Mucosa of rectum (tissue), 2 donors: ENCODE data around the gene SEPTIN5.

ENCODE experiments used
- H3K27ac ChIP-seq, 2 donors: one replicate each; pipeline ENCODE4 v1.7.0; 2013; ENCODE audit warnings: inconsistent platforms in 2 of 2, low read depth in 2 of 2, low read length in 2 of 2
- H3K27me3 ChIP-seq, 2 donors: one replicate each; pipeline ENCODE4 v1.7.0; 2013; ENCODE audit warnings: low read length in 2 of 2; ENCODE audit not compliant: control insufficient read depth in 2 of 2, insufficient read depth in 2 of 2
- H3K36me3 ChIP-seq, 2 donors: one replicate each; pipeline ENCODE4 v1.7.0; 2013; ENCODE audit warnings: low read length in 2 of 2; ENCODE audit not compliant: control insufficient read depth in 2 of 2, insufficient read depth in 2 of 2
- H3K4me1 ChIP-seq, 2 donors: one replicate each; pipeline ENCODE4 v1.7.0; 2013; ENCODE audit warnings: low read length in 2 of 2, mild to moderate bottlenecking in 1 of 2; ENCODE audit not compliant: control insufficient read depth in 2 of 2, insufficient read depth in 2 of 2
- H3K4me3 ChIP-seq, 2 donors: one replicate each; pipeline ENCODE4 v1.7.0; 2013; ENCODE audit warnings: low read length in 2 of 2
- H3K9ac ChIP-seq, 2 donors: one replicate each; pipeline ENCODE4 v1.7.0; 2013; ENCODE audit warnings: low read length in 2 of 2, low read depth in 1 of 2, mild to moderate bottlenecking in 1 of 2
- H3K9me3 ChIP-seq, 2 donors: one replicate each; pipeline ENCODE4 v1.7.0; 2013; ENCODE audit warnings: low read length in 2 of 2; ENCODE audit not compliant: control insufficient read depth in 2 of 2
- donor health status: healthy.
- donor health status: Normal muscosa, but diverticular disease.

Gene SEPTIN5

DNA sequence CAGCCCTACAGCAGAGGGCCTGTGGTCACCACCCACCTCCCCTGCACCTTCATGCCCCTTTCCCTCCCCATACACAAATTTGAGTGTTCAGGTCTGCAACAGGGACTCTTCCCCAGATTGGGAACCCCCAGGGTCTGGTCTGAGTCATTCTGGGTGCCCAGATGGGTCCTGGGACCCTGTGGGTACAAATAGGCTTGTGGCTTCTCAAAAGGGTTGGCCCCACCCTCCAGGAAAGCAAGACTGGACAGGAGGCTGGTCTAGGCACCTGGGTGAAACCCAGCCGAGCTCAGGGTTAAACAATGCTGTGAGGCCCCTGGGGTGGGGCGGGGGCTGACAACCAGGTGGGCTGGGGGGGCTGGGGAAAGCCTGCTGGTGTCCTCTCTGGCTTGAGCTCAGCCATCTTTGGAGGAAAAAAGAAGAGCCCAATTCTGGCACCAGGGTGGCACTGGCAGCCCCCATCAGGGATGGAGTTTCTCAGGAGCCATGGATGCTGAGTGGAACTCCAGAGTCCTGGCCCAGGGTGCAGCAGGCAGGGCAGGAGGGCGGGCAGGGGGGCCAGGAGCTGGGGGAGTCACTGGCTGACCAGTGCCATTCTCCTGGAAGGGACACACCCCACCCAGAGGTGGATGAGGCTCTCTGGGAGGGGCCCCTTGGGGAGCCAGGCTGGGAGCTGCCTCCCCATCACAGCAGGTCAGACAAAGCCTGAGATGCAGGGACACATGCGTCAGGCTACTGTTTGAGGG lies 1.1 kb downstream of the SEPTIN5 start:
- no peaks in the 10 kb centered on the region for H3K9me3 ChIP-seq
- H3K27me3 ChIP-seq: peaks cover 19 to 43% of the 10 kb centered on the region in 2 donors
- no peak overlapping the region for H3K9ac ChIP-seq
- H3K4me3 ChIP-seq: peak overlapping the region in 1 of 2 donors; percentile 24
- no peaks in the 10 kb centered on the region for H3K36me3 ChIP-seq
- peaks cover 8 to 11% of the 10 kb centered on the region in 2 donors for H3K4me1 ChIP-seq
- no peak overlapping the region for H3K27ac ChIP-seq

DNA sequence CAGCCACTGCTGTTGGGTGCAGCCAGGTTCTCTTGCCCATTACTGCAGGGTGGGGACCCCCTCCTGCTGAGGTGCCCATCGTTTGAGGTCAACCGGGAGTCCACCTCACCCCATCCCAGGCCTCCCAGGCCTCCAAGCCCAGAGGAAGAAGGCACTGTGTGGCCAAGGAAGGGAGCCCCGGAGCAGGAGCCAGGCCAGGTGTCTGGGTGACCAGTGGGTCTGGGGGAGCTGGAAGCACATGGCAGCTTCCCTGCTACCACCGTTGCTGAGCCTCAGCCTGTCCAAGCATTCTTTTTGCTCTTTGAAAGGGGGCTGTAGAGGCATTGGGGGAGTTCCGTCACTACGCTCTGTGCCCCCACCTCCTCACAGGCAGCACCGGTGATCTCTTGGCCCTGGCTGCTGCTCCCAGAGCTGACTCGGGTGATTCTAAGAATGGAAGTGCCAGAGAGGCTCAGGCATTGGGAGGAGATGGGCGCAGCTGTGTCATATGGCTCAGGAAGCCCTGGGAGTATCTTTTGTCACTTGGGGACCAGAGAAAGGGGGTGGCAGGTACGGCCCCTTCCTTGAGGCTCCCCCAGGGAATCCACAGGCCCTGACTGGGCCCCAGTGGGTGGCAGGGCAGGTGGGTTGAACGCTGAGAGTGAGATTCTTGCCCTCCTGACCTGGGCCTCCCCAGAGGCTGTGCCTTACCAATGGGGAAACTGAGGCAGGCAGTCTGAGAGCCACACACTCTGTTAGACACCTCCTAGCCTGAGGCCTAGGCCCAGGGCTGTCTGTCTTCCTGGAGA lies 1.9 kb downstream of the SEPTIN5 start:
- Histone ChIP-seq H3K27me3 (peaks cover 24 to 50% of the 10 kb centered on the region in 2 donors), H3K9ac (no peak overlapping the region), H3K9me3 (no peaks in the 10 kb centered on the region), H3K4me3 (no peak overlapping the region), H3K27ac (no peak overlapping the region), H3K4me1 (peaks cover 8 to 11% of the 10 kb centered on the region in 2 donors), H3K36me3 (no peaks in the 10 kb centered on the region)

DNA sequence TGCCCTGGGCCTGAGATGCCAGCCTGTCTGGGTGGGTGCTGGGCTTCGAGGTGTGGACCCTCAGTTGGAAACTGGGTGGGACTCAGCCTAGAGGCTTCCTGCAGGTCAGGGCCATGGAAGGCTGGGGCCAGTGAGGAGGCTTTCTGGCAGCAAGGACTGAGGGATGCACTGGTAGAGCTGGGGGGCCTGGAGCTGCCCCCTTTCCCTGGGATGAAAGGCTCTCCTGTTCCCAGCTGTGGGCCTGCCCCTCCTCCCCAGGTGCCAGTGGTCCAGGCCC lies 2.5 kb downstream of the SEPTIN5 start:
- Histone ChIP-seq H3K4me1 (peaks cover 8 to 11% of the 10 kb centered on the region in 2 donors), H3K4me3 (no peak overlapping the region), H3K9ac (no peak overlapping the region), H3K27me3 (peaks cover 30 to 55% of the 10 kb centered on the region in 2 donors), H3K9me3 (no peaks in the 10 kb centered on the region), H3K27ac (no peak overlapping the region), H3K36me3 (no peaks in the 10 kb centered on the region)

DNA sequence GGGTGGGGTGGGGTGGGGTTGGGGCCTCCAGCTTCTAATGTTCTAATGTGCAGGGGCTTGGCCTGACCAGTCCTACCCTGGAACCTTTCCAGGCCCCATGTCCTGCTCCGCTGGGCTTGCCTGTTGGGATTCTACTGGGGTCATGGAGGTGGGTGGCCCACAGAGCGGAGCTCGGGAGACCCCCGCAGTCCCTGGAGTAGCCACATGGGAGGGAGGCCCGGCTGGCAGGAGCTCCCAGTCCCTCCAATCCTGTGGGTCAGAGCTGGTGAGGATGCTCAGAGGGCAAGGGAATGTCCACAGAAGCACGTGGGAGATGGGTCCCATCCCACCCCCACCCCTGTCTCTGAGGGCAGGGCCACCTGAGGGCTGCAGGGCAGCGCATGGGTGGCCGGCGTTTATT lies 2.9 kb downstream of the SEPTIN5 start:
- H3K36me3 ChIP-seq: no peaks in the 10 kb centered on the region
- peaks cover 8 to 11% of the 10 kb centered on the region in 2 donors for H3K4me1 ChIP-seq
- no peaks in the 10 kb centered on the region for H3K9me3 ChIP-seq
- no peak overlapping the region for H3K27ac ChIP-seq
- H3K27me3 ChIP-seq: peaks cover 30 to 56% of the 10 kb centered on the region in 2 donors
- no peak overlapping the region for H3K9ac ChIP-seq
- no peak overlapping the region for H3K4me3 ChIP-seq

DNA sequence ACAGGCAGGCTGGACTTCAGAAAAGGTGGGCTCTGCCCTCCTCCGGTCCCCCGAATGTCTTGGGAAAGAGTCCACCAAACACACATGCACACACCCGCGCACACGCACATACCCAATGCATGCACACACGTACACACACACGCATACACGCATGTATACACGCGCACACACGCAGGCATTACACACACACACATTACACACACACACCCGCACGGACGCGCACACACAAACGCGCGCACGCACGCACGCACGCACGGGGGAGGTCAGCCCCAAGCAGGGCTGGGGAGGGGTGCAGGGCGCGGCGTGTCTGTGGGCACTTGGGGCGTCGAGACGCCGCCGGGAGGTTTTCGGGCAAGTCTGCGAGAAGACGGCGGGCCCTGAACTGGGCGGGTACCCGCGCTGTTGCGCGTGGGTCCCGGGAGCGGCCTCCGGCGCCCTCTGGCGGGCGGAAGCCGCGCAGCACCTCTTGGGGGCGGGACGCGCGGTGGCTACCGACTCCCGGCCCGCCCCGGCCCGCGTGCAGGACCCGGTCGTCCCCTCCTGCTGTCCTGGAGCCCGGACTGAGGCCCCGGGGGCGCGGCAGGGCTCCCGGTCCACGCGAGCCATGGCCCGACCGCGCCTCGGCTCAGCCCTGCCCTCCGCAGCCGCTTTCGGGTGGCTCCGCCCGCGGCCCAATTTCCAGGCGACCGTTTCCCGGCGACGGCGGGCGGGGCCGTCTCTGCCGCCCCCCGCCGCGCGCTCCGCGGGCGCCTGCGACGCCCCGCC lies 3.6 kb downstream of the SEPTIN5 start:
- peaks cover 8 to 15% of the 10 kb centered on the region in 2 donors for H3K4me1 ChIP-seq

DNA sequence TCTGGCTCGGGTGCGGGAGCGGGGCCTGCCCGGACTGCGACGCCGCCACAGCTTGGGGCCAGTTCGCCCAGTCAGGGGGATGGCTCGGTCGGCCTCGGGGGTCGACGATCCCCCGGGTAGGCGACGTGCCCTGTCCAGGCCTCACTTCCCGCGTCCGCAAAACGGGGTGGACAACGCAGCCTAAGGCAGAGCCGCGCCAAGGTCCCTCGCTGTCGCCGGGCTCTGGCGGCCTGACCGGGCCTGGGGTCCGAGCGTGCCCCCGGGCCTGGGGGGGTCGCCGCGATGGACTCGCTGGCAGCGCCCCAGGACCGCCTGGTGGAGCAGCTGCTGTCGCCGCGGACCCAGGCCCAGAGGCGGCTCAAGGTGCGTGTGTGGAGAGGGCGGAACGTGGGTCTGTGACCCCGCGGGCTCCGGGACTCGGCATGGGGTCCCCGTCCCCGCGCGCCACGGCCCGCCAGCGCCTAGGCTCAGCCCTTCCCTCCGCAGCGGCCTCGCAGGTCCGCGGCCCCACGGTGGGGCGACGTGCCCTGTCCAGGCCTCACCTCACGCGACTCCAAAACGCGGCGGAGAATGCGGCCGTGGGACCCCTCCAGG lies 4.2 kb downstream of the SEPTIN5 start:
- H3K4me3 ChIP-seq: peak overlapping the region; percentile 52 to 64
- H3K27ac ChIP-seq: no peak overlapping the region
- no peaks in the 10 kb centered on the region for H3K36me3 ChIP-seq
- H3K9ac ChIP-seq: peak overlapping the region; percentile 32 to 53
- H3K27me3 ChIP-seq: peaks cover 34 to 63% of the 10 kb centered on the region in 2 donors
- no peaks in the 10 kb centered on the region for H3K9me3 ChIP-seq
- peaks cover 10 to 20% of the 10 kb centered on the region in 2 donors for H3K4me1 ChIP-seq

More for the DNA sequence above, 3.6 kb downstream of the SEPTIN5 start:
- H3K36me3 ChIP-seq: no peaks in the 10 kb centered on the region
- H3K27me3 ChIP-seq: peaks cover 36 to 62% of the 10 kb centered on the region in 2 donors
- peak overlapping the region; percentile 52 to 64 for H3K4me3 ChIP-seq
- H3K9ac ChIP-seq: peak overlapping the region in 1 of 2 donors; percentile 53
- H3K9me3 ChIP-seq: no peaks in the 10 kb centered on the region
- no peak overlapping the region for H3K27ac ChIP-seq

DNA sequence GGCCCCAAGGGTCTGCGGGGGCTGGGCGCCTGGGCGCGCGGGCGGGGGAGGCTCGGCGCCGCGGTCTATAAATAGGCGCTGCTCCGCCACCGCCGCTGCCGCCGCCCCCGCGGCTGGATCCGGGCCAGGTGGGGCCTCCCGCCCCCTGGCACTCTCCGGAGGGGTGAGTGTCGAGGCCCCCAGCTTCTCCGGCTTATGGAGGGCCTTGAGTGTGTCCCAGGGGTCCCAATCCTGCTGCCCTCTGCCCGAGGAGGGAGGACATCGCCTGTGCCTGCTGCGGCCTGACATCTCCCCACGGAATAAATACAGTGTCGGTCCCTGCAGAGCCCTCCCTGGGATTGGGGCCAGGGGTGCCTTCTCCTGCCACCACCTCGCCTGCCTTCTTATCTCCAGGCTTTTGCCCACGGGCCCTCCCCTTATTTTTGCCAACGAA lies 4.8 kb downstream of the SEPTIN5 start:
- H3K4me3 ChIP-seq: no peak overlapping the region
- no peaks in the 10 kb centered on the region for H3K9me3 ChIP-seq
- no peak overlapping the region for H3K9ac ChIP-seq
- H3K27ac ChIP-seq: no peak overlapping the region
- H3K36me3 ChIP-seq: no peaks in the 10 kb centered on the region
- H3K27me3 ChIP-seq: peaks cover 32 to 60% of the 10 kb centered on the region in 2 donors
- peaks cover 8 to 20% of the 10 kb centered on the region in 2 donors for H3K4me1 ChIP-seq

DNA sequence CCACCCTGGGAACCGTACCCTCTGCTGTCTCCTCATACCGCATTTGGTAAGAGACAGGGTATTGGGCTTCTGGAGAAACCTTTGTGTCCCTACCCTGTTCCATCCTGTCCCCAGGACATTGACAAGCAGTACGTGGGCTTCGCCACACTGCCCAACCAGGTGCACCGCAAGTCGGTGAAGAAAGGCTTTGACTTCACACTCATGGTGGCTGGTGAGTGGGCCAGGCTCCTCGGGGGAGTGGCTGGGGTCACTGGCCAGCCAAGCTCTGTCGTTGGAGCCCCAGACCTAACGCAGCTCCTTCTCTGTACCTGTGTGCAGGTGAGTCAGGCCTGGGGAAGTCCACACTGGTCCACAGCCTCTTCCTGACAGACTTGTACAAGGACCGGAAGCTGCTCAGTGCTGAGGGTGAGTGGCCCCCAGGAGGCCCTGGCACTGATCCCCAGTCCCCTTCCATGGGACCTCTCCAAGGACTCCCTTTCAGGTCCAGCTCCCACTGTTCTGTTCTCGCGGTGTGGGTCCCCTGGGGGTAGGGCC lies 5.3 kb downstream of the SEPTIN5 start:
- no peak overlapping the region for H3K4me3 ChIP-seq
- no peak overlapping the region for H3K9ac ChIP-seq
- H3K27ac ChIP-seq: no peak overlapping the region
- no peaks in the 10 kb centered on the region for H3K9me3 ChIP-seq
- H3K27me3 ChIP-seq: peaks cover 35 to 65% of the 10 kb centered on the region in 2 donors
- no peaks in the 10 kb centered on the region for H3K36me3 ChIP-seq
- peaks cover 8 to 20% of the 10 kb centered on the region in 2 donors for H3K4me1 ChIP-seq

DNA sequence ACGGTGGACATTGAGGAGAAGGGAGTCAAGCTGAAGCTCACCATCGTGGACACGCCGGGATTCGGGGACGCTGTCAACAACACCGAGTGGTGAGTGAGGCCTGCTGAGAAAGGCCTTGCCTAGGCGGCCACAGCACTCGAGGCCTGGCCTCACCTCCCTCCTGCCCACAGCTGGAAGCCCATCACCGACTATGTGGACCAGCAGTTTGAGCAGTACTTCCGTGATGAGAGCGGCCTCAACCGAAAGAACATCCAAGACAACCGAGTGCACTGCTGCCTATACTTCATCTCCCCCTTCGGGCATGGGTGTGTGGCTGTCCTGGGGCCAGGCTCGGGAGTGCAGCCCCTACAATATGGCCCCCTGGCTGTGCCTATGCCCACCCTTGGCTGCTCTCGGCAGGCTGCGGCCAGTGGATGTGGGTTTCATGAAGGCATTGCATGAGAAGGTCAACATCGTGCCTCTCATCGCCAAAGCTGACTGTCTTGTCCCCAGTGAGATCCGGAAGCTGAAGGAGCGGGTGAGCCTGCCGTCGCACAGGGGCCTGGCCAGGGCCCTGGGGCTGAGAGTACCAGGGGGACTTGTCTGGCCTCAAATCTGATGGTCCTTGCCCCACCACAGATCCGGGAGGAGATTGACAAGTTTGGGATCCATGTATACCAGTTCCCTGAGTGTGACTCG lies 6.0 kb downstream of the SEPTIN5 start:
- H3K4me1 ChIP-seq: peaks cover 8 to 17% of the 10 kb centered on the region in 2 donors
- H3K9ac ChIP-seq: no peak overlapping the region
- H3K36me3 ChIP-seq: no peaks in the 10 kb centered on the region
- H3K27ac ChIP-seq: no peak overlapping the region
- peaks cover 39 to 65% of the 10 kb centered on the region in 2 donors for H3K27me3 ChIP-seq
- H3K4me3 ChIP-seq: no peak overlapping the region
- no peaks in the 10 kb centered on the region for H3K9me3 ChIP-seq
